Esophagus squamous epithelium (tissue), 5 donors: ENCODE data around the gene FNIP1. TPM values are rescaled to one million over a fixed set of nuclear protein-coding genes. Genes with fewer than 3 reads are reported as not detected.

ENCODE experiments used
- DNase-seq: peaks from one replicate; lab custom pipeline; 2025; lab: John Stamatoyannopoulos, UW
- H3K27ac ChIP-seq, 4 donors: fragments of 200-600 bp; sonication (generic); one replicate each; pipeline ENCODE4 v1.5.1; 2016 to 2019; ENCODE audit warnings: mild to moderate bottlenecking in 1 of 4
- H3K27me3 ChIP-seq, 4 donors: fragments of 200-600 bp; sonication (generic); 1 replicate in 3 of 4; 2 replicates in 1 of 4; pipeline versions ENCODE4 v1.5.1 to v1.6.0; 2017 to 2021; ENCODE audit warnings: antibody characterized with exemption in 1 of 4
- H3K36me3 ChIP-seq, 3 donors: fragments of 200-600 bp; sonication (generic); one replicate each; pipeline ENCODE4 v1.5.1; 2016 to 2019
- H3K4me1 ChIP-seq, 3 donors: fragments of 200-600 bp; sonication (generic); one replicate each; pipeline ENCODE4 v1.5.1; 2017 to 2019
- H3K4me3 ChIP-seq, 4 donors: fragments of 200-600 bp; sonication (generic); 1 replicate in 3 of 4; 2 replicates in 1 of 4; pipeline ENCODE4 v1.5.1; 2016 to 2019; ENCODE audit warnings: mild to moderate bottlenecking in 2 of 4, moderate library complexity in 1 of 4
- H3K9me3 ChIP-seq, 3 donors: fragments of 200-600 bp; sonication (generic); one replicate each; pipeline ENCODE4 v1.5.1; 2016 to 2019
- CTCF ChIP-seq, 6 experiments: fragments of 450-650 bp in 4 of 6; fragments of 200-600 bp in 2 of 6; sonication (generic) in 2 of 6; IDR thresholded peaks; one replicate each; pipeline ENCODE4 v1.5.1; 2016 to 2019; ENCODE audit warnings: antibody characterized with exemption in 6 of 6, mild to moderate bottlenecking in 4 of 6, moderate library complexity in 4 of 6
- POLR2A ChIP-seq, 4 donors: fragments of 450-650 bp; IDR thresholded peaks; one replicate each; pipeline ENCODE4 v1.6.1; 2017; ENCODE audit warnings: antibody characterized with exemption in 4 of 4, mild to moderate bottlenecking in 4 of 4, moderate library complexity in 3 of 4
- WGBS, 2 donors: methylation state at CpG; one replicate each; pipeline ENCODE4 v1.1.5; 2018; 5-methylcytosine and 5-hydroxymethylcytosine counted together
- intact Hi-C: fragments of 100-400 bp; cut with DNase I; formaldehyde crosslinking; loops from one replicate; pipeline ENCODE4 v1.15.0; 2022
- total RNA-seq, 4 donors: library from RNA; depleted of rRNA; stranded (reverse); fragments of >200 nt; gene quantifications; one replicate each; pipeline ENCODE4 v1.1.0, GENCODE V29; 2016
- donor health status: DM: yes; HTN: yes; CAD: no.

Gene FNIP1
- total RNA-seq, 4 donors from 2014 or later = 7.6 to 41.6 (median 20.7) TPM

- no peaks in the 10 kb centered on the region for H3K36me3 ChIP-seq
- intact Hi-C loops = no loop called here
- peaks cover 0 to 13% (median 0%) of the 10 kb centered on the region in 3 donors for H3K4me1 ChIP-seq
- H3K27ac ChIP-seq = no peak overlapping the region
- DNase-seq = no peak
- TF ChIP-seq POLR2A (IDR thresholded peaks at IDR 0.05) (no peak), CTCF (IDR thresholded peaks at IDR 0.05) (no peak)
- H3K9me3 ChIP-seq = no peaks in the 10 kb centered on the region
- no peaks in the 10 kb centered on the region for H3K27me3 ChIP-seq
- no peak overlapping the region for H3K4me3 ChIP-seq
Observed at GRCh38 chr5:131613423-131613822, 183.4 kb downstream of the FNIP1 start.

DNA sequence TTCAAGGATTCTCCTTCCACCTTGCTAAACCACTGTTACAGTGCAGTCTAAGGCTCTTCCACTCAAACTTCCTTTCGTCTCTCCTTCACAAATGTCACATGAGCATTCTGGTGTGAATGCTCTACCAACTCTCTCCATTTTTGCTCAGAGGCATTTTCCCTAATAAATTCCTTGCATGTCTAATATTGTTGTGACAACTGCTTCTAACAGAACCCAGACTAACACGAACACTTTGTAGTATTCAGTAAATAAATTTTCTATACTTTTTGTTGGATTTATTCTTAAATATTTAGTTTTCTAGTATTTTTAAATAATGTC is 185.8 kb downstream of the FNIP1 start:
- Histone ChIP-seq H3K9me3 (no peaks in the 10 kb centered on the region), H3K4me3 (no peak overlapping the region), H3K27me3 (no peaks in the 10 kb centered on the region), H3K4me1 (peaks cover 0 to 12% (median 0%) of the 10 kb centered on the region in 3 donors), H3K27ac (no peak overlapping the region), H3K36me3 (no peaks in the 10 kb centered on the region)
- TF ChIP-seq CTCF (IDR thresholded peaks at IDR 0.05) (no peak), POLR2A (IDR thresholded peaks at IDR 0.05) (no peak)
- intact Hi-C loops = no loop called here
- DNase-seq = no peak
- 88 to 96% methylated on average over 2 of the region's 2 CpGs for WGBS, 2 donors

DNA sequence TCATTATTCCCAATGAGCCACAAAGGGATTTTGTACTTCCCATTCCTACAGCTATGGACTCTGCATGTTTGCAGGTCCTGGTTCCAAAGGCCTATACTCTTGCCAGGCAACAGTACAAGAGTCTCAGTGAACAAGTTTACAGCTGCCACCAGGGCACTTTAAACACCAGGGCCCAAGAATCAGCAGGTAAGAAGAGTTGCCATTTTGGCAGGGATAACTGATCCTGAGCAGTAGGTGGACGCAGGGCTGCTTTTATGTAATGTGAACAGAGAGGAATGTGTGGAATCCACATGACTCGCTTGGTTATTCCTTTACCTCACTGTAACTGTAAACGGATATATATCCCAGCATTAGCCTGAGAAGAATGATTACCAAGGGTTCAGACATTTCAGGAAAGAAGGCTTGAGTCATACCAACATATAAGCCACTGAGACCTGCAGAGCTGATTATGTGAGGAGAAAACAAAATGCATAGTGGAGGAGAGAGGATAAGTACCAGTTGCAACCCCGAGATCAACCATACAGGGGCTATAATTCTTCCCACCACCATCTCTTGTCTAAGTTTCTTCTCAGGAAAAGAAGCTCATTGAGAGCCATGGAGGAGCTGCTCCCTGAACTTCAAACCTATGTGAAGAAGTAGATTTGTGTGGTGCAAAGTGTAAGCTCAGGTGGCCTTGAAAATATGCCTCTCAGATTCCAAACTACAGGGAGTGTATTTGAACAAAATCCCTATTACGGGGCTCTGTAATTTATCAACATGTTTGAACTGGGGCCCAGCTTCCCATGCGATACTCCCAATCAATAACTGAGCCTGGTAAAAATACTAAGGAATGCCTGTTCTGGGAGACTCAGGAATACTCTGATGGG is 186.4 kb downstream of the FNIP1 start:
- intact Hi-C loops = no loop called here
- WGBS, 2 donors = 61 to 73% methylated on average over 5 to 6 of the region's 6 CpGs
- no peak overlapping the region for H3K27ac ChIP-seq

GRCh38 chr5:131609774-131610173 is 187.0 kb downstream of the FNIP1 start:
- no peak for TF ChIP-seq POLR2A (IDR thresholded peaks at IDR 0.05)
- no peak for TF ChIP-seq CTCF (IDR thresholded peaks at IDR 0.05)
- H3K4me3 ChIP-seq = no peak overlapping the region
- H3K27me3 ChIP-seq = no peaks in the 10 kb centered on the region
- intact Hi-C loops = no loop called here
- 91 to 100% methylated on average over 1 of the region's 1 CpG for WGBS, 2 donors
- H3K9me3 ChIP-seq = no peaks in the 10 kb centered on the region
- no peaks in the 10 kb centered on the region for H3K36me3 ChIP-seq
- no peak overlapping the region for H3K27ac ChIP-seq
- no peak for DNase-seq
- peaks cover 0 to 12% (median 0%) of the 10 kb centered on the region in 3 donors for H3K4me1 ChIP-seq

More for the DNA sequence above, 186.4 kb downstream of the FNIP1 start:
- Histone ChIP-seq H3K9me3 (no peaks in the 10 kb centered on the region), H3K4me1 (peaks cover 0 to 12% (median 0%) of the 10 kb centered on the region in 3 donors), H3K4me3 (no peak overlapping the region), H3K27me3 (no peaks in the 10 kb centered on the region), H3K36me3 (no peaks in the 10 kb centered on the region)
- no peak for DNase-seq
- TF ChIP-seq CTCF (IDR thresholded peaks at IDR 0.05) (no peak), POLR2A (IDR thresholded peaks at IDR 0.05) (no peak)

- no peak for TF ChIP-seq POLR2A (IDR thresholded peaks at IDR 0.05)
- no peak for TF ChIP-seq CTCF (IDR thresholded peaks at IDR 0.05)
- no peak for DNase-seq
- WGBS, 2 donors = 80 to 81% methylated on average over 5 of the region's 5 CpGs
- no peaks in the 10 kb centered on the region for H3K27me3 ChIP-seq
- H3K9me3 ChIP-seq = no peaks in the 10 kb centered on the region
- no peak overlapping the region for H3K27ac ChIP-seq
- no peak overlapping the region for H3K4me3 ChIP-seq
- intact Hi-C loops = no loop called here
- peaks cover 0 to 12% (median 0%) of the 10 kb centered on the region in 3 donors for H3K4me1 ChIP-seq
- H3K36me3 ChIP-seq = no peaks in the 10 kb centered on the region
Observed at GRCh38 chr5:131608597-131608996, 188.2 kb downstream of the FNIP1 start.
